ENCODE data around the gene NELFCD. TPM values are rescaled to one million over a fixed set of nuclear protein-coding genes. Genes with fewer than 3 reads are reported as not detected.

NELFCD gene
- total RNA-seq, 1 experiment from 2014 or later = 88.2 TPM

GRCh38 chr20:59042151-59042795 is 61.2 kb downstream of the NELFCD start, which contains the start of gene PRELID3B:
TSS of gene PRELID3B (minus strand) at chr20:59042786. CDS start at chr20:59042730, 56 bp downstream.
- H3K36me3 ChIP-seq (ENCODE audit: control insufficient read depth in 1 of 2, insufficient read depth in 2 of 2, low read length in 2 of 2) = peaks cover 10 to 26% of the 10 kb centered on the region in 2 experiments
- H4K20me1 ChIP-seq (ENCODE audit: insufficient read depth) = no peaks in the 10 kb centered on the region
- DNase-seq (ENCODE audit: low read depth, low spot score) (no peak), ATAC-seq (peak; percentile 47)
- intact Hi-C loops (cut with micrococcal nuclease) = no loop called here
- H3K9me3 ChIP-seq (ENCODE audit: control insufficient read depth in 1 of 2, insufficient read depth in 1 of 2, low read depth in 1 of 2, low read length in 2 of 2) = no peaks in the 10 kb centered on the region
- no peaks in the 10 kb centered on the region for H3K27me3 ChIP-seq (ENCODE audit: insufficient read depth, low read length)
- peak within 1 kb of the TSS; percentile 82 to 84 for H3K4me3 ChIP-seq (replicated peaks in 1 of 2; ENCODE audit: low read depth in 1 of 2, low read length in 2 of 2)
- ChIA-PET CTCF (interaction anchor here (1.6 kb wide), 1 partner anchor 9 kb away, joined by 8 read pairs; no protein-coding TSS in a partner anchor), POLR2A (interaction anchor here (0.7 to 3.0 kb wide), 3 partner anchors 10 to 17 kb away, joined by 3 to 13 read pairs (median 5); partner anchors contain the start of gene ATP5F1E), RAD21 (ENCODE audit: low non-redundant PET in 1 of 2, low total read pairs in 2 of 2, uncharacterized antibody in 2 of 2, unreplicated experiment in 2 of 2) (no interaction called here)
- H3K9me2 ChIP-seq (ENCODE audit: insufficient read depth) = no peaks in the 10 kb centered on the region
- H3K9ac ChIP-seq (ENCODE audit: low read length) = peak within 1 kb of the TSS; percentile 84
- H2AFZ ChIP-seq (ENCODE audit: low read depth, low read length, poor library complexity, severe bottlenecking) = peak within 1 kb of the TSS; percentile 25
- H3K27ac ChIP-seq (ENCODE audit: low read depth, low read length) = peak within 1 kb of the TSS; percentile 83
- H3K79me2 ChIP-seq (ENCODE audit: insufficient read depth, low read length) = peaks cover 53% of the 10 kb centered on the region
- BruUV-seq (replicated peaks) = no TSS peak
- peak within 1 kb of the TSS; percentile 94 for H3K4me2 ChIP-seq (ENCODE audit: low read length)
- peaks cover 15 to 24% of the 10 kb centered on the region in 2 experiments for H3K4me1 ChIP-seq (ENCODE audit: control insufficient read depth in 1 of 2, insufficient read depth in 2 of 2, low read length in 2 of 2)
- TF ChIP-seq POLR2AphosphoS5 (IDR thresholded peaks at IDR 0.05; ENCODE audit: low read depth, low read length) (peak; percentile 77), EGR1 (IDR thresholded peaks at IDR 0.05; ENCODE audit: low read depth) (no peak), EZH2phosphoT487 (IDR thresholded peaks at IDR 0.05; ENCODE audit: borderline replicate concordance) (no peak), ELF1 (IDR thresholded peaks at IDR 0.05; ENCODE audit: borderline replicate concordance, low read depth) (no peak), YY1 (IDR thresholded peaks at IDR 0.05; ENCODE audit: extremely low read depth, insufficient replicate concordance, low read depth, low read length) (no peak), MAX (IDR thresholded peaks at IDR 0.05) (peak; percentile 26; the same call in 1 of the 2 replicates), SRF (IDR thresholded peaks at IDR 0.05; ENCODE audit: low read depth) (no peak), CBX3 (IDR thresholded peaks at IDR 0.05; ENCODE audit: low read depth) (no peak), ZBTB33 (IDR thresholded peaks at IDR 0.05; ENCODE audit: extremely low read depth, insufficient replicate concordance, low read length) (no peak), SP1 (IDR thresholded peaks at IDR 0.05; ENCODE audit: low read depth) (no peak), RAD21 (IDR thresholded peaks at IDR 0.05; ENCODE audit: low read depth) (no peak), ZNF274 (IDR thresholded peaks at IDR 0.05; ENCODE audit: low read depth, low read length) (no peak), TCF7L2 (IDR thresholded peaks at IDR 0.05; ENCODE audit: borderline replicate concordance, extremely low read depth, insufficient read depth, insufficient read length) (no peak), POLR2A (IDR thresholded peaks at IDR 0.05; ENCODE audit: borderline replicate concordance, extremely low read depth, insufficient read depth, insufficient read length) (no peak), ZFX (IDR thresholded peaks at IDR 0.05) (peak; percentile 98), SIN3A (IDR thresholded peaks at IDR 0.05; ENCODE audit: low read depth) (0 out of 2 replicates have a peak, but pooled peaks have one; percentile 3), ATF3 (IDR thresholded peaks at IDR 0.05) (no peak)
- TF ChIP-seq, protein P1, sequence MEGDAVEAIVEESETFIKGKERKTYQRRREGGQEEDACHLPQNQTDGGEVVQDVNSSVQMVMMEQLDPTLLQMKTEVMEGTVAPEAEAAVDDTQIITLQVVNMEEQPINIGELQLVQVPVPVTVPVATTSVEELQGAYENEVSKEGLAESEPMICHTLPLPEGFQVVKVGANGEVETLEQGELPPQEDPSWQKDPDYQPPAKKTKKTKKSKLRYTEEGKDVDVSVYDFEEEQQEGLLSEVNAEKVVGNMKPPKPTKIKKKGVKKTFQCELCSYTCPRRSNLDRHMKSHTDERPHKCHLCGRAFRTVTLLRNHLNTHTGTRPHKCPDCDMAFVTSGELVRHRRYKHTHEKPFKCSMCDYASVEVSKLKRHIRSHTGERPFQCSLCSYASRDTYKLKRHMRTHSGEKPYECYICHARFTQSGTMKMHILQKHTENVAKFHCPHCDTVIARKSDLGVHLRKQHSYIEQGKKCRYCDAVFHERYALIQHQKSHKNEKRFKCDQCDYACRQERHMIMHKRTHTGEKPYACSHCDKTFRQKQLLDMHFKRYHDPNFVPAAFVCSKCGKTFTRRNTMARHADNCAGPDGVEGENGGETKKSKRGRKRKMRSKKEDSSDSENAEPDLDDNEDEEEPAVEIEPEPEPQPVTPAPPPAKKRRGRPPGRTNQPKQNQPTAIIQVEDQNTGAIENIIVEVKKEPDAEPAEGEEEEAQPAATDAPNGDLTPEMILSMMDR (IDR thresholded peaks at IDR 0.05 in 2 of 3, conservative IDR thresholded peaks at IDR 0.05 in 1 of 3; ENCODE audit: borderline replicate concordance in 1 of 3, insufficient read depth in 1 of 3, low read depth in 2 of 3, low read length in 2 of 3) = no peak
- TF ChIP-seq, protein P2, sequence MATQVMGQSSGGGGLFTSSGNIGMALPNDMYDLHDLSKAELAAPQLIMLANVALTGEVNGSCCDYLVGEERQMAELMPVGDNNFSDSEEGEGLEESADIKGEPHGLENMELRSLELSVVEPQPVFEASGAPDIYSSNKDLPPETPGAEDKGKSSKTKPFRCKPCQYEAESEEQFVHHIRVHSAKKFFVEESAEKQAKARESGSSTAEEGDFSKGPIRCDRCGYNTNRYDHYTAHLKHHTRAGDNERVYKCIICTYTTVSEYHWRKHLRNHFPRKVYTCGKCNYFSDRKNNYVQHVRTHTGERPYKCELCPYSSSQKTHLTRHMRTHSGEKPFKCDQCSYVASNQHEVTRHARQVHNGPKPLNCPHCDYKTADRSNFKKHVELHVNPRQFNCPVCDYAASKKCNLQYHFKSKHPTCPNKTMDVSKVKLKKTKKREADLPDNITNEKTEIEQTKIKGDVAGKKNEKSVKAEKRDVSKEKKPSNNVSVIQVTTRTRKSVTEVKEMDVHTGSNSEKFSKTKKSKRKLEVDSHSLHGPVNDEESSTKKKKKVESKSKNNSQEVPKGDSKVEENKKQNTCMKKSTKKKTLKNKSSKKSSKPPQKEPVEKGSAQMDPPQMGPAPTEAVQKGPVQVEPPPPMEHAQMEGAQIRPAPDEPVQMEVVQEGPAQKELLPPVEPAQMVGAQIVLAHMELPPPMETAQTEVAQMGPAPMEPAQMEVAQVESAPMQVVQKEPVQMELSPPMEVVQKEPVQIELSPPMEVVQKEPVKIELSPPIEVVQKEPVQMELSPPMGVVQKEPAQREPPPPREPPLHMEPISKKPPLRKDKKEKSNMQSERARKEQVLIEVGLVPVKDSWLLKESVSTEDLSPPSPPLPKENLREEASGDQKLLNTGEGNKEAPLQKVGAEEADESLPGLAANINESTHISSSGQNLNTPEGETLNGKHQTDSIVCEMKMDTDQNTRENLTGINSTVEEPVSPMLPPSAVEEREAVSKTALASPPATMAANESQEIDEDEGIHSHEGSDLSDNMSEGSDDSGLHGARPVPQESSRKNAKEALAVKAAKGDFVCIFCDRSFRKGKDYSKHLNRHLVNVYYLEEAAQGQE (IDR thresholded peaks at IDR 0.05; ENCODE audit: low read depth) = no peak
